ENCODE results near the gene SERF1B. TPM values are rescaled to one million over a fixed set of nuclear protein-coding genes. Genes with fewer than 3 reads are reported as not detected.
"Not testable (repeated sequence)": the region's sequence is repeated elsewhere in the genome, so short reads cannot be mapped to it uniquely, and the experiment has no call there.

Gene SERF1B
- total RNA-seq (2013): 7.5 TPM
- polyA plus RNA-seq: 1 to 10 TPM; 2.5 to 5.2 (median 2.8) TPM
- 0.55 and 1.0 TPM in 2 replicates for polyA minus RNA-seq
- 0 to 0.54 (median 0.15) reads per million in 11 experiments for total RNA-seq

- no CpG with 5 or more reads among the region's 66 CpGs for WGBS (ENCODE audit: insufficient coverage)
Measured at GRCh38 chr5:70025106-70025844, at the start of gene SERF1B. TSS of gene SERF1B (plus strand) at chr5:70025251. CDS start at chr5:70025452, 201 bp downstream.

GRCh38 chr5:69991713-69992112 is 33.3 kb upstream of the SERF1B start:
- H3K9ac ChIP-seq (ENCODE audit: insufficient read depth, low read length, poor library complexity, severe bottlenecking); H3K27ac Mint-ChIP-seq; H3K4me2 ChIP-seq (replicated peaks; ENCODE audit: extremely low read depth, low read length, poor library complexity, severe bottlenecking); H3K36me3 ChIP-seq (replicated peaks in 1 of 2; ENCODE audit: control insufficient read depth in 1 of 2, insufficient read depth in 2 of 2, low read length in 2 of 2); H3K9me3 Mint-ChIP-seq; H3K4me1 ChIP-seq (ENCODE audit: control insufficient read depth in 1 of 2, insufficient read depth in 2 of 2, low read length in 2 of 2); intact Hi-C loops (cut with micrococcal nuclease); DNase-seq; H3K4me3 Mint-ChIP-seq; H3K36me3 Mint-ChIP-seq; H3K4me1 Mint-ChIP-seq; H3K27me3 Mint-ChIP-seq (ENCODE audit: low read depth in 3 of 3); H3K27ac ChIP-seq (ENCODE audit: low read depth in 1 of 2, low read length in 2 of 2); H3K9me3 ChIP-seq (replicated peaks in 1 of 2; ENCODE audit: control insufficient read depth in 1 of 2, insufficient read depth in 1 of 2, low read length in 2 of 2); H4K20me1 ChIP-seq (ENCODE audit: insufficient read depth, low read length); H2AFZ ChIP-seq (ENCODE audit: insufficient read depth, low read depth, low read length, poor library complexity, severe bottlenecking); H3K79me2 ChIP-seq (ENCODE audit: insufficient read depth, low read length); H3K27me3 ChIP-seq (ENCODE audit: control insufficient read depth in 2 of 2, insufficient read depth in 2 of 2, low read length in 2 of 2); H3K4me3 ChIP-seq (replicated peaks in 1 of 3; ENCODE audit: low read depth in 2 of 3, low read length in 3 of 3): not testable (repeated sequence)
- WGBS (ENCODE audit: insufficient coverage): no CpG with 5 or more reads among the region's 2 CpGs

More at GRCh38 chr5:70025106-70025844, at the start of gene SERF1B:
- H3K4me1 Mint-ChIP-seq; H2AFZ ChIP-seq (ENCODE audit: insufficient read depth, low read depth, low read length, poor library complexity, severe bottlenecking); H3K9me3 ChIP-seq (replicated peaks in 1 of 2; ENCODE audit: control insufficient read depth in 1 of 2, insufficient read depth in 1 of 2, low read length in 2 of 2); H4K20me1 ChIP-seq (ENCODE audit: insufficient read depth, low read length); H3K27me3 Mint-ChIP-seq (ENCODE audit: low read depth in 3 of 3); H3K9ac ChIP-seq (ENCODE audit: insufficient read depth, low read length, poor library complexity, severe bottlenecking); H3K27ac ChIP-seq (ENCODE audit: low read depth in 1 of 2, low read length in 2 of 2); H3K36me3 ChIP-seq (replicated peaks in 1 of 2; ENCODE audit: control insufficient read depth in 1 of 2, insufficient read depth in 2 of 2, low read length in 2 of 2); H3K79me2 ChIP-seq (ENCODE audit: insufficient read depth, low read length); H3K27ac Mint-ChIP-seq; H3K4me1 ChIP-seq (ENCODE audit: control insufficient read depth in 1 of 2, insufficient read depth in 2 of 2, low read length in 2 of 2); intact Hi-C loops (cut with micrococcal nuclease); H3K9me3 Mint-ChIP-seq; H3K4me3 ChIP-seq (replicated peaks in 1 of 3; ENCODE audit: low read depth in 2 of 3, low read length in 3 of 3); H3K36me3 Mint-ChIP-seq; DNase-seq; H3K27me3 ChIP-seq (ENCODE audit: control insufficient read depth in 2 of 2, insufficient read depth in 2 of 2, low read length in 2 of 2); H3K4me3 Mint-ChIP-seq; H3K4me2 ChIP-seq (replicated peaks; ENCODE audit: extremely low read depth, low read length, poor library complexity, severe bottlenecking): not testable (repeated sequence)

DNA sequence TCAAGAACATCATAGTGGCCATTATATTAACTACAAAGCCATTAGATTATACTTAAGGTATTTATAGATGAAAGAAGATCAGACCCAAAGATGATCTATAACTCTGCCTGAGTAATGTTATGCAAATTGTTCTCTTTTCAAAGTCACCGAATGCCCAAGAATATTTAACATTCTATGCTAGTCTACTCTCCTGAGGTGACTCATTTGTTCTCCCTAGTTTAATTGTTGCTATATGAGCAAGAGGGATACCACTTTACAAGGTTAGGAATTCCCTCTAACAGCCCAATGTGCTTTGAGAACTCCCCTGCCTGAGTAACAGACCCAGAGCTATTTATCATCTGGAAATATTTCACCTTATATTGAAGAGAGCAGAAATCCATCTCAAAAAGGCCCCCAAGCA is 29.5 kb upstream of the SERF1B start:
- H2AFZ ChIP-seq (ENCODE audit: insufficient read depth, low read depth, low read length, poor library complexity, severe bottlenecking); H3K27ac Mint-ChIP-seq; H3K27ac ChIP-seq (ENCODE audit: low read depth in 1 of 2, low read length in 2 of 2); H3K9me3 ChIP-seq (replicated peaks in 1 of 2; ENCODE audit: control insufficient read depth in 1 of 2, insufficient read depth in 1 of 2, low read length in 2 of 2); H3K36me3 ChIP-seq (replicated peaks in 1 of 2; ENCODE audit: control insufficient read depth in 1 of 2, insufficient read depth in 2 of 2, low read length in 2 of 2); H3K27me3 Mint-ChIP-seq (ENCODE audit: low read depth in 3 of 3); H3K4me3 Mint-ChIP-seq; intact Hi-C loops (cut with micrococcal nuclease); H3K27me3 ChIP-seq (ENCODE audit: control insufficient read depth in 2 of 2, insufficient read depth in 2 of 2, low read length in 2 of 2); H3K4me3 ChIP-seq (replicated peaks in 1 of 3; ENCODE audit: low read depth in 2 of 3, low read length in 3 of 3); H4K20me1 ChIP-seq (ENCODE audit: insufficient read depth, low read length); H3K36me3 Mint-ChIP-seq; DNase-seq; H3K4me1 ChIP-seq (ENCODE audit: control insufficient read depth in 1 of 2, insufficient read depth in 2 of 2, low read length in 2 of 2); H3K4me1 Mint-ChIP-seq; H3K9me3 Mint-ChIP-seq; H3K79me2 ChIP-seq (ENCODE audit: insufficient read depth, low read length); H3K4me2 ChIP-seq (replicated peaks; ENCODE audit: extremely low read depth, low read length, poor library complexity, severe bottlenecking); H3K9ac ChIP-seq (ENCODE audit: insufficient read depth, low read length, poor library complexity, severe bottlenecking): not testable (repeated sequence)
- WGBS (ENCODE audit: insufficient coverage): no CpG with 5 or more reads among the region's 1 CpG

DNA sequence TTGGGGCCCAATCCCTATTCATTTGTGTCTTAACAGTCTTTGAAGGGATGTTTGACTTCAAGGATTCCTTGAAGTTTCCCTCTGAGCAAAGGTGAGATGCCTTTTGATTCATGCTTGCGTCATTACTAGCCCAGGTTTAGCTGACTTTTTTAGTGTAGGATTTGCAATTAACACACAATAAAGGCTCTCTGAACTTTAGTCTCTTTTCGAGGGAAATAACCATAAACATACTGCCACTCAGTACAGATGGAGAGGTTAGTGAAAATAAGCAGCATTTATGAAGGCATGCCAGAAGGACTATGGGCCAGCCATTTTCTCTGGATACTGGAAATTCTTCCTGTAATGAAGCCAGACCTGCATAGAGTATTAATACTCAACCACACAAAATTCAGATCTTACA is 4.4 kb upstream of the SERF1B start:
- H3K4me3 ChIP-seq (replicated peaks in 1 of 3; ENCODE audit: low read depth in 2 of 3, low read length in 3 of 3); H3K27me3 Mint-ChIP-seq (ENCODE audit: low read depth in 3 of 3); H3K9me3 Mint-ChIP-seq; H3K9me3 ChIP-seq (replicated peaks in 1 of 2; ENCODE audit: control insufficient read depth in 1 of 2, insufficient read depth in 1 of 2, low read length in 2 of 2); DNase-seq; H2AFZ ChIP-seq (ENCODE audit: insufficient read depth, low read depth, low read length, poor library complexity, severe bottlenecking); H3K27me3 ChIP-seq (ENCODE audit: control insufficient read depth in 2 of 2, insufficient read depth in 2 of 2, low read length in 2 of 2); H3K4me2 ChIP-seq (replicated peaks; ENCODE audit: extremely low read depth, low read length, poor library complexity, severe bottlenecking); H3K36me3 Mint-ChIP-seq; H3K9ac ChIP-seq (ENCODE audit: insufficient read depth, low read length, poor library complexity, severe bottlenecking); H3K4me1 Mint-ChIP-seq; H4K20me1 ChIP-seq (ENCODE audit: insufficient read depth, low read length); H3K27ac Mint-ChIP-seq; H3K27ac ChIP-seq (ENCODE audit: low read depth in 1 of 2, low read length in 2 of 2); H3K4me1 ChIP-seq (ENCODE audit: control insufficient read depth in 1 of 2, insufficient read depth in 2 of 2, low read length in 2 of 2); H3K4me3 Mint-ChIP-seq; intact Hi-C loops (cut with micrococcal nuclease); H3K36me3 ChIP-seq (replicated peaks in 1 of 2; ENCODE audit: control insufficient read depth in 1 of 2, insufficient read depth in 2 of 2, low read length in 2 of 2); H3K79me2 ChIP-seq (ENCODE audit: insufficient read depth, low read length): not testable (repeated sequence)
- WGBS (ENCODE audit: insufficient coverage): no CpG with 5 or more reads among the region's 2 CpGs
